Sigmoid colon (tissue), 7 donors: ENCODE measurements around the gene KRT36. TPM values are rescaled to one million over a fixed set of nuclear protein-coding genes. Genes with fewer than 3 reads are reported as not detected.

Experiments
- DNase-seq: peaks from one replicate; pipeline ENCODE4 v3.0.0-alpha.2; 2019
- H3K27ac ChIP-seq, 4 donors: fragments of 200-600 bp; sonication (generic); one replicate each; pipeline ENCODE4 v1.5.1; 2016 to 2019; ENCODE audit warnings: mild to moderate bottlenecking in 1 of 4
- H3K27me3 ChIP-seq, 3 donors: fragments of 200-600 bp; sonication (generic); one replicate each; pipeline ENCODE4 v1.5.1; 2019; ENCODE audit warnings: mild to moderate bottlenecking in 1 of 3
- H3K36me3 ChIP-seq, 4 donors: fragments of 200-600 bp; sonication (generic); one replicate each; pipeline ENCODE4 v1.5.1; 2016 to 2019
- H3K4me1 ChIP-seq, 4 donors: fragments of 200-600 bp; sonication (generic); one replicate each; pipeline ENCODE4 v1.5.1; 2017 to 2019
- H3K4me3 ChIP-seq, 4 donors: fragments of 200-600 bp; sonication (generic); one replicate each; pipeline ENCODE4 v1.5.1; 2017 to 2019; ENCODE audit warnings: mild to moderate bottlenecking in 2 of 4, moderate library complexity in 1 of 4
- H3K9me3 ChIP-seq, 4 donors: fragments of 200-600 bp in 3 of 4; sonication (generic) in 3 of 4; one replicate each; pipeline versions ENCODE4 v1.5.1 to v1.6.1; 2013 to 2019
- CTCF ChIP-seq, 4 experiments: fragments of 450-650 bp in 3 of 4; fragments of 200-600 bp in 1 of 4; IDR thresholded peaks; one replicate each; pipeline ENCODE4 v1.5.1; 2016 to 2019; ENCODE audit warnings: antibody characterized with exemption in 4 of 4, mild to moderate bottlenecking in 3 of 4, moderate library complexity in 2 of 4
- EP300 ChIP-seq, 4 donors: sonication (generic); formaldehyde crosslinking; IDR thresholded peaks; one replicate each; pipeline ENCODE4 v1.6.1; 2017; ENCODE audit warnings: antibody characterized with exemption in 4 of 4
- POLR2A ChIP-seq, 2 donors: fragments of 450-650 bp; IDR thresholded peaks; one replicate each; pipeline ENCODE4 v1.6.1; 2016; ENCODE audit warnings: antibody characterized with exemption in 2 of 2, mild to moderate bottlenecking in 2 of 2, moderate library complexity in 2 of 2
- POLR2AphosphoS5 ChIP-seq, 4 donors: sonication (generic); formaldehyde crosslinking; IDR thresholded peaks; one replicate each; pipeline ENCODE4 v1.6.1; 2017; ENCODE audit warnings: antibody characterized with exemption in 4 of 4
- WGBS, 2 donors: extraction: QIAGEN DNeasy Blood & Tissue Kit; methylation state at CpG; one replicate each; pipeline ENCODE4 v1.1.7; 2013; 5-methylcytosine and 5-hydroxymethylcytosine counted together
- intact Hi-C: fragments of 100-400 bp; cut with DNase I; formaldehyde crosslinking; loops from one replicate; pipeline ENCODE4 v1.15.1; 2023
- polyA plus RNA-seq, 3 donors: library from polyadenylated mRNA; stranded (reverse); fragments of 200-250 nt; gene quantifications; one replicate each; pipeline ENCODE4 v1.2.3, GENCODE V29; 2013
- total RNA-seq, 4 donors: library from RNA; depleted of rRNA; stranded (reverse); fragments of >200 nt; gene quantifications; one replicate each; pipeline ENCODE4 v1.1.0, GENCODE V29; 2016
- donor health status: healthy with polysubstance abuse.
- donor health status: Bipolar disorder and iron deficiency.
- donor health status: healthy.

KRT36 gene
- under 1 TPM in 1 of 4 donors, not detected in 3; 0.33 TPM for total RNA-seq
- polyA plus RNA-seq: under 1 TPM in 1 of 3 donors, not detected in 2; 0.20 TPM

- intact Hi-C loops: no loop called here
- no peak for DNase-seq
Observed at GRCh38 chr17:41489531-41489930, at the start of gene KRT36. TSS of gene KRT36 (minus strand) at chr17:41489910. CDS start at chr17:41489864, 46 bp downstream.

GRCh38 chr17:41539071-41539492 is 49.4 kb upstream of the KRT36 start:
- Histone ChIP-seq H3K36me3 (no peaks in the 10 kb centered on the region), H3K27me3 (peaks cover 0 to 7% (median 0%) of the 10 kb centered on the region in 3 donors), H3K9me3 (no peaks in the 10 kb centered on the region), H3K4me3 (no peak overlapping the region), H3K27ac (no peak overlapping the region), H3K4me1 (no peaks in the 10 kb centered on the region)
- TF ChIP-seq POLR2AphosphoS5 (IDR thresholded peaks at IDR 0.05) (no peak), CTCF (IDR thresholded peaks at IDR 0.05) (no peak), POLR2A (IDR thresholded peaks at IDR 0.05) (no peak), EP300 (IDR thresholded peaks at IDR 0.05) (no peak)
- 85 to 93% methylated on average over 5 of the region's 5 CpGs for WGBS, 2 donors
- intact Hi-C loops: no loop called here
- DNase-seq: no peak

More at GRCh38 chr17:41489531-41489930, at the start of gene KRT36:
- no peaks in the 10 kb centered on the region for H3K9me3 ChIP-seq
- no peaks in the 10 kb centered on the region for H3K4me1 ChIP-seq
- H3K36me3 ChIP-seq: no peaks in the 10 kb centered on the region
- no peak within 1 kb of the TSS for H3K4me3 ChIP-seq
- WGBS, 2 donors: 90 to 95% methylated on average over 12 of the region's 12 CpGs
- H3K27me3 ChIP-seq: no peaks in the 10 kb centered on the region
- no peak for TF ChIP-seq EP300 (IDR thresholded peaks at IDR 0.05)
- no peak for TF ChIP-seq CTCF (IDR thresholded peaks at IDR 0.05)
- TF ChIP-seq POLR2AphosphoS5 (IDR thresholded peaks at IDR 0.05): no peak
- TF ChIP-seq POLR2A (IDR thresholded peaks at IDR 0.05): no peak
- no peak within 1 kb of the TSS for H3K27ac ChIP-seq

GRCh38 chr17:41538565-41538991 is 48.9 kb upstream of the KRT36 start:
- Histone ChIP-seq H3K27me3 (peaks cover 0 to 7% (median 0%) of the 10 kb centered on the region in 3 donors), H3K4me3 (no peak overlapping the region), H3K36me3 (no peaks in the 10 kb centered on the region), H3K9me3 (no peaks in the 10 kb centered on the region), H3K27ac (no peak overlapping the region), H3K4me1 (no peaks in the 10 kb centered on the region)
- TF ChIP-seq EP300 (IDR thresholded peaks at IDR 0.05): no peak
- TF ChIP-seq POLR2AphosphoS5 (IDR thresholded peaks at IDR 0.05): no peak
- TF ChIP-seq CTCF (IDR thresholded peaks at IDR 0.05): no peak
- TF ChIP-seq POLR2A (IDR thresholded peaks at IDR 0.05): no peak
- WGBS, 2 donors: 78 to 86% methylated on average over 5 of the region's 5 CpGs
- intact Hi-C loops: no loop called here
- DNase-seq: no peak

- TF ChIP-seq EP300 (IDR thresholded peaks at IDR 0.05) (no peak), CTCF (IDR thresholded peaks at IDR 0.05) (no peak)
- intact Hi-C loops: no loop called here
- WGBS, 2 donors: 87 to 89% methylated on average over 9 of the region's 9 CpGs
- Histone ChIP-seq H3K36me3 (no peaks in the 10 kb centered on the region), H3K4me1 (no peaks in the 10 kb centered on the region), H3K4me3 (no peak overlapping the region), H3K27ac (no peak overlapping the region), H3K9me3 (no peaks in the 10 kb centered on the region), H3K27me3 (peaks cover 0 to 7% (median 0%) of the 10 kb centered on the region in 3 donors)
- no peak for DNase-seq
Observed at GRCh38 chr17:41537990-41538389, 48.3 kb upstream of the KRT36 start.

- Histone ChIP-seq H3K27ac (no peak overlapping the region), H3K9me3 (no peaks in the 10 kb centered on the region), H3K4me3 (no peak overlapping the region), H3K36me3 (no peaks in the 10 kb centered on the region), H3K4me1 (no peaks in the 10 kb centered on the region), H3K27me3 (peaks cover 0 to 7% (median 0%) of the 10 kb centered on the region in 3 donors)
- DNase-seq: no peak
- intact Hi-C loops: no loop called here
- TF ChIP-seq POLR2AphosphoS5 (IDR thresholded peaks at IDR 0.05) (no peak), EP300 (IDR thresholded peaks at IDR 0.05) (no peak)
- 91 to 92% methylated on average over 7 of the region's 7 CpGs for WGBS, 2 donors
Observed at GRCh38 chr17:41537614-41537954, 47.9 kb upstream of the KRT36 start.
